Left lung (tissue), 10 donors: ENCODE data around the gene ZNF771. TPM values are rescaled to one million over a fixed set of nuclear protein-coding genes. Genes with fewer than 3 reads are reported as not detected.
"Not testable (repeated sequence)": the region's sequence is repeated elsewhere in the genome, so short reads cannot be mapped to it uniquely, and the experiment has no call there.

Experiments
- ATAC-seq: fragments of 200-7000 bp; cut with Tn5 transposase; one replicate; pipeline ENCODE4 v1.9.1; 2020; ENCODE audit warnings: moderate library complexity
- DNase-seq, 4 donors: peaks; one replicate each; pipeline ENCODE4 v3.0.0-alpha.2; 2013 to 2020
- H3K27ac ChIP-seq, 2 donors: fragments of 200-600 bp; sonication (generic) in 1 of 2; one replicate each; pipeline versions ENCODE4 v1.5.0 to v1.8.0; 2020 to 2021
- H3K27me3 ChIP-seq, 2 donors: fragments of 200-600 bp; sonication (generic) in 1 of 2; one replicate each; pipeline versions ENCODE4 v1.5.0 to v1.8.0; 2020 to 2021
- H3K36me3 ChIP-seq, 2 donors: fragments of 200-600 bp; sonication (generic) in 1 of 2; one replicate each; pipeline versions ENCODE4 v1.5.0 to v1.8.0; 2020 to 2021
- H3K4me1 ChIP-seq, 2 donors: fragments of 200-600 bp; one replicate each; pipeline ENCODE4 v1.8.0; 2021
- H3K4me3 ChIP-seq, 2 donors: fragments of 200-600 bp; sonication (generic) in 1 of 2; one replicate each; pipeline versions ENCODE4 v1.5.0 to v1.8.0; 2020 to 2021; ENCODE audit warnings: mild to moderate bottlenecking in 1 of 2
- H3K9me3 ChIP-seq, 2 donors: fragments of 200-600 bp; sonication (generic) in 1 of 2; one replicate each; pipeline versions ENCODE4 v1.5.0 to v1.8.0; 2020 to 2021
- intact Hi-C, 2 donors: fragments of 100-400 bp; cut with DNase I; formaldehyde crosslinking; loops; one replicate each; pipeline versions ENCODE4 v1.11.2 to v1.14.2; 2022
- polyA plus RNA-seq, 6 donors: library from polyadenylated mRNA; unstranded; fragments of 120-200 nt; gene quantifications; one replicate each; pipeline ENCODE4 v1.2.1, GENCODE V29; 2013; ENCODE audit not compliant: insufficient read length in 6 of 6
- total RNA-seq, 2 donors: library from RNA; stranded (reverse); fragmentation: NEBNext Ultra II Directional; extraction: Animal tissue kit (Norgen Biotek cat#: 25700); gene quantifications; one replicate each; pipeline ENCODE4 v1.2.1, GENCODE V29; 2021
- TF ChIP-seq, protein P1 (sequence below), 2 donors: fragments of 200-600 bp; sonication (generic) in 1 of 2; IDR thresholded peaks; one replicate each; pipeline versions ENCODE4 v1.5.0 to v1.8.0; 2021; ENCODE audit warnings: antibody characterized with exemption in 2 of 2
- donor health status: DM: no; HTN: yes; CAD: no.
- donor health status: DM: no; HTN: no; CAD: no.

Gene ZNF771
- total and polyA plus RNA-seq, 8 donors, result 4.0 to 8.5 (median 5.8) TPM

- intact Hi-C loops, result no loop called here
- H3K36me3 ChIP-seq, result peaks cover 0 to 17% of the 10 kb centered on the region in 2 donors
- peak within 1 kb of the TSS; percentile 74 to 78 for H3K4me3 ChIP-seq
- no peaks in the 10 kb centered on the region for H3K9me3 ChIP-seq
- H3K27me3 ChIP-seq, result no peaks in the 10 kb centered on the region
- DNase-seq (peak; percentile 84 to 94 (median 88)), ATAC-seq (peak; percentile 97)
- peak within 1 kb of the TSS; percentile 75 to 76 for H3K27ac ChIP-seq
- H3K4me1 ChIP-seq, result peaks cover 7 to 42% of the 10 kb centered on the region in 2 donors
- TF ChIP-seq, protein P1, sequence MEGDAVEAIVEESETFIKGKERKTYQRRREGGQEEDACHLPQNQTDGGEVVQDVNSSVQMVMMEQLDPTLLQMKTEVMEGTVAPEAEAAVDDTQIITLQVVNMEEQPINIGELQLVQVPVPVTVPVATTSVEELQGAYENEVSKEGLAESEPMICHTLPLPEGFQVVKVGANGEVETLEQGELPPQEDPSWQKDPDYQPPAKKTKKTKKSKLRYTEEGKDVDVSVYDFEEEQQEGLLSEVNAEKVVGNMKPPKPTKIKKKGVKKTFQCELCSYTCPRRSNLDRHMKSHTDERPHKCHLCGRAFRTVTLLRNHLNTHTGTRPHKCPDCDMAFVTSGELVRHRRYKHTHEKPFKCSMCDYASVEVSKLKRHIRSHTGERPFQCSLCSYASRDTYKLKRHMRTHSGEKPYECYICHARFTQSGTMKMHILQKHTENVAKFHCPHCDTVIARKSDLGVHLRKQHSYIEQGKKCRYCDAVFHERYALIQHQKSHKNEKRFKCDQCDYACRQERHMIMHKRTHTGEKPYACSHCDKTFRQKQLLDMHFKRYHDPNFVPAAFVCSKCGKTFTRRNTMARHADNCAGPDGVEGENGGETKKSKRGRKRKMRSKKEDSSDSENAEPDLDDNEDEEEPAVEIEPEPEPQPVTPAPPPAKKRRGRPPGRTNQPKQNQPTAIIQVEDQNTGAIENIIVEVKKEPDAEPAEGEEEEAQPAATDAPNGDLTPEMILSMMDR (IDR thresholded peaks at IDR 0.05), result no peak
These were observed 12.0 kb upstream of the ZNF771 start, which contains the start of gene ZNF48 for GRCh38 chr16:30395155-30395991. Gene ZNF48, plus strand, starts transcription at chr16:30395420. Its CDS starts 375 bp downstream, at chr16:30395795.

- DNase-seq (no peak), ATAC-seq (no peak)
- Histone ChIP-seq H3K36me3 (peaks cover 0 to 17% of the 10 kb centered on the region in 2 donors), H3K9me3 (no peaks in the 10 kb centered on the region), H3K4me1 (peaks cover 7 to 48% of the 10 kb centered on the region in 2 donors), H3K4me3 (peak overlapping the region; percentile 74 to 78), H3K27ac (peak overlapping the region; percentile 75 to 76), H3K27me3 (no peaks in the 10 kb centered on the region)
- intact Hi-C loops, result no loop called here
- TF ChIP-seq, protein P1 (IDR thresholded peaks at IDR 0.05), result no peak
These were observed 11.3 kb upstream of the ZNF771 start for GRCh38 chr16:30395992-30396585.

GRCh38 chr16:30396627-30397026 is 10.8 kb upstream of the ZNF771 start:
- intact Hi-C loops, H3K9me3 ChIP-seq, DNase-seq, H3K27me3 ChIP-seq, ATAC-seq, H3K27ac ChIP-seq: not testable (repeated sequence)
- Histone ChIP-seq H3K4me1 (peaks cover 7 to 51% of the 10 kb centered on the region in 2 donors), H3K36me3 (peaks cover 0 to 17% of the 10 kb centered on the region in 2 donors), H3K4me3 (peak overlapping the region in 1 of 2 donors; percentile 78)

DNA sequence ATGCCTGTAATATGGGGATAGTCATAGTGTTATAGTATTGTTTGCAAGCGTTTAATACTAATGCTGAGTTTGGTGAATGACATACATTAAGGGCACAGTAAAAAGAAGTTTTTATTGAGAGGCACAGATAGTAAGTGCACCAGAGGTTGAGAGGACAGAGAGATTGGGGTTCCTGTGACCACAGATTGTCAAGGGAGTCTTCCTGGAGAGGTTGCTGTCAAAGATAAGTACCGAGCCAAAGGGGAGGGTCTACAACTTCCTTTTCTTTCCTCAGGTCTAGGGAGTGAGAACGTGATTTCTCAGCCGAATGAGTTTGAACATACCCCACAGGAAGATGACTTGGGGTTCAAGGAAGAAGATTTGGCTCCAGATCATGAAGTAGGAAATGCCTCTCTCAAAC is 10.3 kb upstream of the ZNF771 start:
- no peaks in the 10 kb centered on the region for H3K9me3 ChIP-seq
- peaks cover 0 to 17% of the 10 kb centered on the region in 2 donors for H3K36me3 ChIP-seq
- no peaks in the 10 kb centered on the region for H3K27me3 ChIP-seq
- no peak overlapping the region for H3K27ac ChIP-seq
- peaks cover 7 to 51% of the 10 kb centered on the region in 2 donors for H3K4me1 ChIP-seq
- TF ChIP-seq, protein P1 (IDR thresholded peaks at IDR 0.05), result no peak
- intact Hi-C loops, result no loop called here
- DNase-seq (no peak), ATAC-seq (no peak)
- H3K4me3 ChIP-seq, result no peak overlapping the region

- TF ChIP-seq, protein P1 (IDR thresholded peaks at IDR 0.05), result no peak
- DNase-seq, result no peak
- ATAC-seq, result no peak
- no peak overlapping the region for H3K4me3 ChIP-seq
- intact Hi-C loops, result no loop called here
- no peak overlapping the region for H3K27ac ChIP-seq
- peaks cover 7 to 51% of the 10 kb centered on the region in 2 donors for H3K4me1 ChIP-seq
- no peaks in the 10 kb centered on the region for H3K27me3 ChIP-seq
- H3K9me3 ChIP-seq, result no peaks in the 10 kb centered on the region
- peaks cover 0 to 17% of the 10 kb centered on the region in 2 donors for H3K36me3 ChIP-seq
These were observed 9.4 kb upstream of the ZNF771 start for GRCh38 chr16:30397776-30398660.
